ENCODE measurements around the gene EEF1B2. TPM values are rescaled to one million over a fixed set of nuclear protein-coding genes. Genes with fewer than 3 reads are reported as not detected.
"Not testable (repeated sequence)": the region's sequence is repeated elsewhere in the genome, so short reads cannot be mapped to it uniquely, and the experiment has no call there.

Gene EEF1B2
- total RNA-seq, 2 experiments from 2014 or later, result 1,328 to 1,373 TPM

DNA sequence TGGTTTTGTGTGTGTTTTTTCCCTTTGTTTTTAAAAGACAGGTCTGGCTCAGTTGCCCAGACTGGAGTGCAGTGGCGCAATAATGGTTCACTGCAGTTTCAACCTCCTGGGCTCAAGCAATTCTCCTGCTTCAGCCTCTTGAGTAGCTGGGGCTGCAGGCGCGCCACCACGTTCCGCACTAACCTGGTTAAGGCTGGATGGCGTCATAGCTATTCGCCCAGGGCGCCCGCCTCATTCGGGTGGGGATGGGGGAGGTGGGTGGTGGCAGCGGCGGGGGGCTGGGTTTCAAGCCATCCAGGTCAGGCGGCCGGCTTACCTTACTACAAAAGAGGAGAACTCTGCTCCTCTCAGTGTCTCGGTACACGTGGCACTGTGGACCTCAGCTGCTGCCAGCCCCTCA lies 42.8 kb downstream of the EEF1B2 start:
- Mint-ChIP-seq H3K4me1 (ENCODE audit: low read depth) (no peaks in the 10 kb centered on the region), H3K9me3 (no peaks in the 10 kb centered on the region), H3K4me3 (no peak overlapping the region), H3K27ac (no peak overlapping the region), H3K36me3 (ENCODE audit: low read depth) (no peaks in the 10 kb centered on the region), H3K27me3 (ENCODE audit: low read depth) (peaks cover 12% of the 10 kb centered on the region)
- CTCF ChIA-PET, result interaction anchor here (0.6 kb wide), 2 partner anchors 65 to 520 kb away, joined by 3 read pairs; no protein-coding TSS in a partner anchor
- intact Hi-C loops (cut with micrococcal nuclease), result no loop called here
- no peak for DNase-seq

DNA sequence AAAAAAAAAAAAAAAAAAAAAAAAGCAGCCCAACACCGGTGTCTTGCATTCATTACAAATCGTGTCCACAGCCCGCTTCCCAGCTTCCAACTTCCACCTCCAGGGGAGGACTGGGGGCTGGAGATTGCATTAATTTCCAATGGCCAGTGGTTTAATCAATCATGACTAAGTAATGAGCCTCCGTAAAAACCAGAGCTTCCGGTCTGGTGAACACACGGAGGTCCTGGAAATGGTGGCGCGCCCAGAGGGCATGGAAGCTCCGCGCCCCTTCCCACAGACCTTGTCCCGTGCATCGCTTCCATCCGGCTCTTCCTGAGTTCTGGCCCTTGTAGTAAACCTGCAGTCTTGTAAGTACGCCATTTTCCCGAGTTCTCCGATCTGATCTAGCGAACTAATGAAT lies 43.6 kb downstream of the EEF1B2 start:
- intact Hi-C loops (cut with micrococcal nuclease), result no loop called here
- CTCF ChIA-PET, result interaction anchor here (0.6 kb wide), 2 partner anchors 9 to 1572 kb away, joined by 3 read pairs; no protein-coding TSS in a partner anchor

DNA sequence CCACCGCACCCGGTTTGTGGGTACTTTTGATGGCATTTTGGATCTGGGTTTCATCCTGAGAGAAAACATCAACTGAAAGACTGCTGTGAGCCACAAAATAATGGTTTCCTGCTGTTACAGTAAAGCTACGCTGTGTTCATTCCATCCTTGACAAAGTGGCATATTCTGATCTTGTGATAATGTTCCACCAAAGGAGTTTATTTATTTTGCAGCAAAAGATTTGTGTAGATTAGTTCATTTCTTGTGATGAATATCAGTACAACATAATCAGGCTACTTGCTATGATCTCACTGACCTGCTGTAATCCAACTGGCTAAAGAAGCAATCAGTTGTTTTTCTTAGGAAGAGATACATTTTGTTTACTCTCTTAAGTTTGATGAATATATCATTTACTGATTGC lies 45.0 kb downstream of the EEF1B2 start:
- no peak for DNase-seq
- no peak overlapping the region for H3K4me3 Mint-ChIP-seq
- CTCF ChIA-PET, result interaction anchor here (0.6 kb wide), 1 partner anchor 8 kb away, joined by 7 read pairs; no protein-coding TSS in a partner anchor
- H3K4me1 Mint-ChIP-seq (ENCODE audit: low read depth), result no peaks in the 10 kb centered on the region
- no peaks in the 10 kb centered on the region for H3K36me3 Mint-ChIP-seq (ENCODE audit: low read depth)
- H3K9me3 Mint-ChIP-seq, result no peaks in the 10 kb centered on the region
- H3K27me3 Mint-ChIP-seq (ENCODE audit: low read depth), result peaks cover 8% of the 10 kb centered on the region
- H3K27ac Mint-ChIP-seq, result no peak overlapping the region
- intact Hi-C loops (cut with micrococcal nuclease), result no loop called here

More for the DNA sequence above, 43.6 kb downstream of the EEF1B2 start:
- Mint-ChIP-seq H3K36me3 (ENCODE audit: low read depth) (no peaks in the 10 kb centered on the region), H3K9me3 (no peaks in the 10 kb centered on the region), H3K27me3 (ENCODE audit: low read depth) (peaks cover 12% of the 10 kb centered on the region), H3K4me3 (no peak overlapping the region), H3K4me1 (ENCODE audit: low read depth) (no peaks in the 10 kb centered on the region), H3K27ac (no peak overlapping the region)
- DNase-seq, result no peak

DNA sequence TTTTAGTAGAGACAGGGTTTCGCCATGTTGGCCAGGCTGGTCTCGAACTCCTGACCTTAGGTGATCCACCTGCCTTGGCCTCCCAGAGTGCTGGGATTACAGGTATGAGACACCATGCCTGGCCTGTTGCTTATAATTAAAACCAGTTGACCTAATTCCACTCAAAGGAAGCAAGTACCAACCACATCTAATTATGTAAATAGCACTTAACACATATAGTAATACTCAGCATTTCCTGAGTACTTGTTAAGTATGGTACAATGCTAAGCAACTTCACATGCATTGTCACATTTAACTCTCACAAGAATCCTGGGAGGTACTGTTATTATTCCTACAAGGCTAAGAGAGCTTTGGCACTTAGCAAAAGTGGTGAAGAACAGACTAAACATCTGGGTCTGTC lies 47.6 kb downstream of the EEF1B2 start:
- H3K36me3 Mint-ChIP-seq (ENCODE audit: low read depth); H3K9me3 Mint-ChIP-seq; intact Hi-C loops (cut with micrococcal nuclease); H3K4me1 Mint-ChIP-seq (ENCODE audit: low read depth); H3K27ac Mint-ChIP-seq; H3K4me3 Mint-ChIP-seq; CTCF ChIA-PET; DNase-seq; H3K27me3 Mint-ChIP-seq (ENCODE audit: low read depth): not testable (repeated sequence)

DNA sequence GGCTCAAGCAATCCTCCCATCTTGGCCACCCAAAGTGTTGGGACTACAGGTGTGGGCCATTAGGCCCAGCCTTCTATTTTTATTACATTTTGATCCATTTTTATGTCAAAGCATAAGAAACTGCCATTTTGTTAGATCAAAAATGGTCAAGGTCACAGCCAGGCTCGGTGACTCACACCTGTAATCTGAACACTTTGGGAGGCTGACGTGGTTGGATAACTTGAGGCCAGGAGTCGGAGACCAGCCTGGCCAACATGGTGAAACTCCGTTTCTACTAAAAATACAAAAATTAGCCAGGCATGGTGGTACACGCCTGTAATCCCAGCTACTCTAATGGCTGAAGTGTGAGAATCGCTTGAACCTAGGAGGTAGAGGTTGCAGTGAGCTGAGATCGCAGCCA lies 49.2 kb downstream of the EEF1B2 start:
- H3K27me3 Mint-ChIP-seq (ENCODE audit: low read depth), result peaks cover 5% of the 10 kb centered on the region
- CTCF ChIA-PET, result interaction anchor here (0.8 kb wide), 1 partner anchor 204 kb away, joined by 3 read pairs; no protein-coding TSS in a partner anchor
- H3K27ac Mint-ChIP-seq, result no peak overlapping the region
- no peak for DNase-seq
- H3K9me3 Mint-ChIP-seq, result no peaks in the 10 kb centered on the region
- H3K36me3 Mint-ChIP-seq (ENCODE audit: low read depth), result no peaks in the 10 kb centered on the region
- no peak overlapping the region for H3K4me3 Mint-ChIP-seq
- no peaks in the 10 kb centered on the region for H3K4me1 Mint-ChIP-seq (ENCODE audit: low read depth)
- intact Hi-C loops (cut with micrococcal nuclease), result no loop called here

DNA sequence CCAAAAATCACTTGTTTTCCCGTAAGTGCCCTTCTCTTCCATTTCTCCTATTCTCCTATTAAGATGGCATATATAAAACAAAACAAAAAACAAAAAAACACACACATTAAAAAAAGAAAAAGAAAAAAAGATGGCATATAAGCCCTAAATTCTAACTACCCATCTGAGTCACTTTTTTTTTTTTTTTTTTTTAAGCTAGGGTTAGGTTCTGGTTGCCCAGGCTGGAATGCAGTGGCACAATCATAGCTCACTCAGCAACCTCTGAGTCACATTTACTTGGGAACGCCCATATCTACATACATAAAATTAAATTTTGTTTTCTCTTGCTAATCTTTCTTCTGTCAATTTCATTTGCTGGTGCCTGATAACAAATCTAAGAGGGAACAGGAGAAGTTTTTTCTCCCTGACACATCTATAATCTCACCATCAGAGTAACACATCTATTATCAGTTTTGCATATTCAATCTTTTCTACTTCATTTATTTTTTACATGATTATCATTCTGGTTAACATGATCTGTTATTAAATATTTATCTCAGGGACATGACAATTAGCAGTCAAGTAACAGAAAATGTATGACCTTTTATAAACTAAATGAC lies 52.1 kb downstream of the EEF1B2 start:
- Mint-ChIP-seq H3K36me3 (ENCODE audit: low read depth) (no peaks in the 10 kb centered on the region), H3K27me3 (ENCODE audit: low read depth) (peaks cover 9% of the 10 kb centered on the region), H3K27ac (no peak overlapping the region), H3K4me3 (no peak overlapping the region), H3K9me3 (no peaks in the 10 kb centered on the region), H3K4me1 (ENCODE audit: low read depth) (no peaks in the 10 kb centered on the region)
- CTCF ChIA-PET, result no interaction called here
- DNase-seq, result no peak
- intact Hi-C loops (cut with micrococcal nuclease), result no loop called here

Other genes starting within 250 kb of the EEF1B2 start
- gene INO80D, start 73.7 kb upstream of the EEF1B2 start, total RNA-seq, result 10 to 100 TPM; 14.8 to 15.0 TPM
- gene NDUFS1, start 451 bp upstream of the EEF1B2 start, total RNA-seq, result 10 to 100 TPM; 81.1 to 83.3 TPM
- 1 to 10 TPM; 3.9 to 4.8 TPM for gene ZDBF2, start 114.8 kb downstream of the EEF1B2 start, total RNA-seq